SW480 (cell line): ENCODE results near the gene AOC2.
"Not testable (repeated sequence)": the region's sequence is repeated elsewhere in the genome, so short reads cannot be mapped to it uniquely, and the experiment has no call there.

Experiments used
- DNase-seq: peaks from one replicate; pipeline ENCODE4 v3.0.0-alpha.2; 2016; ENCODE audit warnings: low spot score

The AOC2 gene

GRCh38 chr17:42853968-42854790 is 9.8 kb downstream of the AOC2 start:
- DNase-seq = no peak

- no peak for DNase-seq
Measured at GRCh38 chr17:42855048-42855596, 10.7 kb downstream of the AOC2 start.

GRCh38 chr17:42856093-42856492 is 11.7 kb downstream of the AOC2 start:
- not testable (repeated sequence) for DNase-seq

- not testable (repeated sequence) for DNase-seq
Measured at GRCh38 chr17:42856516-42856915, 12.1 kb downstream of the AOC2 start.

GRCh38 chr17:42857389-42857788 is 13.0 kb downstream of the AOC2 start:
- no peak for DNase-seq

- DNase-seq = no peak
Measured at GRCh38 chr17:42865638-42866094, 21.3 kb downstream of the AOC2 start.

- no peak for DNase-seq
Measured at GRCh38 chr17:42866216-42866615, 21.8 kb downstream of the AOC2 start.

- no peak for DNase-seq
Measured at GRCh38 chr17:42866631-42867575, 22.5 kb downstream of the AOC2 start.

GRCh38 chr17:42867694-42868261 is 23.4 kb downstream of the AOC2 start:
- DNase-seq = not testable (repeated sequence)

GRCh38 chr17:42868338-42868737 is 24.0 kb downstream of the AOC2 start:
- DNase-seq = no peak

- DNase-seq = no peak
Measured at GRCh38 chr17:42871647-42872046, 27.3 kb downstream of the AOC2 start.

- peak; percentile 81 for DNase-seq
Measured at GRCh38 chr17:42872251-42872965, 28.0 kb downstream of the AOC2 start.

- no peak for DNase-seq
Measured at GRCh38 chr17:42873315-42873714, 28.9 kb downstream of the AOC2 start.

- DNase-seq = not testable (repeated sequence)
Measured at GRCh38 chr17:42873932-42874695, 29.7 kb downstream of the AOC2 start.

GRCh38 chr17:42877037-42877436 is 32.7 kb downstream of the AOC2 start:
- DNase-seq = no peak

- DNase-seq = no peak
Measured at GRCh38 chr17:42878123-42878880, 33.9 kb downstream of the AOC2 start.

GRCh38 chr17:42878924-42879595 is 34.7 kb downstream of the AOC2 start:
- no peak for DNase-seq

- DNase-seq = no peak
Measured at GRCh38 chr17:42879596-42879985, 35.2 kb downstream of the AOC2 start.

GRCh38 chr17:42880776-42881310 is 36.5 kb downstream of the AOC2 start:
- DNase-seq = no peak
